HCT116 (cell line): Measurements from ENCODE around the gene CSNK1D. TPM values are rescaled to one million over a fixed set of nuclear protein-coding genes. Genes with fewer than 3 reads are reported as not detected.

ENCODE experiments used
- ATAC-seq: fragments of 200-7000 bp; cut with Tn5 transposase; 2 replicates; pipeline ENCODE4 v1.9.1; 2020; ENCODE audit warnings: mild to moderate bottlenecking, moderate library complexity
- BruUV-seq: library from RNA; stranded (reverse); fragments of 400-500 nt; replicated peaks from 2 replicates; lab custom pipeline; 2021; lab: Mats Ljungman, UMichigan
- CTCF ChIA-PET: fragments of 300-600 bp; sonication (Branson Sonifier 250); formaldehyde crosslinking; loops from one replicate; lab custom pipeline; 2021; ENCODE audit warnings: antibody characterized with exemption; lab: Charles Lee
- POLR2A ChIA-PET: fragments of 300-600, 350-600 bp; sonication (Branson Sonifier 250); formaldehyde crosslinking; loops from one replicate; lab custom pipeline; 2021; ENCODE audit warnings: antibody characterized with exemption; lab: Charles Lee
- RAD21 ChIA-PET, 2 experiments: fragments of 300-600 bp; sonication (Branson Sonifier 250); formaldehyde crosslinking; loops; one replicate each; lab custom pipeline; 2023; ENCODE audit warnings: low total read pairs in 2 of 2; ENCODE audit not compliant: uncharacterized antibody in 2 of 2, unreplicated experiment in 2 of 2, low non-redundant PET in 1 of 2; lab: Charles Lee
- DNase-seq: peaks from one replicate; pipeline ENCODE4 v3.0.0-alpha.2; 2010; ENCODE audit warnings: low read depth, low spot score
- H2AFZ ChIP-seq: fragments of 200-600 bp; shearing (Covaris generic), sonication (generic); 2 replicates; pipeline ENCODE4 v1.6.1; 2017; ENCODE audit warnings: low read depth, mixed run types, mixed read lengths, antibody characterized with exemption, low read length; ENCODE audit not compliant: poor library complexity, severe bottlenecking
- H3K27ac ChIP-seq: 2 replicates; pipeline ENCODE4 v1.5.1; 2012; ENCODE audit warnings: low read depth, low read length
- H3K27me3 ChIP-seq: fragments of 200-600 bp; sonication (generic); 2 replicates; pipeline ENCODE4 v1.6.1; 2016; ENCODE audit warnings: mixed run types, low read length, mixed read lengths; ENCODE audit not compliant: insufficient read depth
- H3K36me3 ChIP-seq, 2 experiments: fragments of 200-500 bp in 1 of 2; fragments of 200-600 bp in 1 of 2; sonication (Bioruptor generic) in 1 of 2; sonication (generic) in 1 of 2; 2 replicates each; pipeline versions ENCODE4 v1.5.1 to v1.6.1; 2014 to 2016; ENCODE audit warnings: low read length in 2 of 2, inconsistent platforms in 1 of 2, mixed read lengths in 1 of 2, mixed run types in 1 of 2; ENCODE audit not compliant: insufficient read depth in 2 of 2, control insufficient read depth in 1 of 2
- H3K4me1 ChIP-seq, 2 experiments: fragments of 200-600 bp in 1 of 2; sonication (generic) in 1 of 2; 2 replicates each; pipeline versions ENCODE4 v1.5.1 to v1.6.1; 2012 to 2017; ENCODE audit warnings: low read length in 2 of 2, inconsistent platforms in 1 of 2, mild to moderate bottlenecking in 1 of 2, mixed read lengths in 1 of 2, mixed run types in 1 of 2, moderate library complexity in 1 of 2; ENCODE audit not compliant: insufficient read depth in 2 of 2, control insufficient read depth in 1 of 2
- H3K4me2 ChIP-seq: fragments of 200-600 bp; sonication (generic); 2 replicates; pipeline ENCODE4 v1.6.1; 2017; ENCODE audit warnings: mixed run types, low read length, mixed read lengths
- H3K4me3 ChIP-seq, 2 experiments: fragments of 200-600 bp in 1 of 2; sonication (generic) in 1 of 2; replicated peaks in 1 of 2; 2 replicates each; pipeline ENCODE4 v1.5.1; 2011 to 2016; ENCODE audit warnings: low read length in 2 of 2, control low read depth in 1 of 2, low read depth in 1 of 2, mild to moderate bottlenecking in 1 of 2, mixed read lengths in 1 of 2, mixed run types in 1 of 2
- H3K79me2 ChIP-seq: fragments of 200-600 bp; sonication (generic); 2 replicates; pipeline ENCODE4 v1.6.1; 2017; ENCODE audit warnings: mild to moderate bottlenecking, mixed run types, low read length, moderate library complexity, mixed read lengths; ENCODE audit not compliant: insufficient read depth
- H3K9ac ChIP-seq: fragments of 200-600 bp; sonication (generic); 2 replicates; pipeline ENCODE4 v1.6.1; 2016; ENCODE audit warnings: low read length, mixed read lengths
- H3K9me2 ChIP-seq: fragments of 200-600 bp; sonication (generic), shearing (Covaris generic); 2 replicates; pipeline ENCODE4 v1.6.1; 2017; ENCODE audit warnings: mixed run types, mild to moderate bottlenecking, moderate library complexity; ENCODE audit not compliant: insufficient read depth
- H3K9me3 ChIP-seq, 2 experiments: fragments of 200-500 bp in 1 of 2; fragments of 200-600 bp in 1 of 2; sonication (Bioruptor generic) in 1 of 2; sonication (generic) in 1 of 2; 2 replicates each; pipeline ENCODE4 v1.6.1; 2014 to 2017; ENCODE audit warnings: low read length in 2 of 2, mixed read lengths in 2 of 2, inconsistent platforms in 1 of 2, low read depth in 1 of 2, mild to moderate bottlenecking in 1 of 2, mixed run types in 1 of 2, moderate library complexity in 1 of 2; ENCODE audit not compliant: control insufficient read depth in 1 of 2, insufficient read depth in 1 of 2
- H4K20me1 ChIP-seq: fragments of 200-600 bp; sonication (generic), shearing (Covaris generic); 2 replicates; pipeline ENCODE4 v1.6.1; 2017; ENCODE audit warnings: mixed run types, mild to moderate bottlenecking, moderate library complexity; ENCODE audit not compliant: insufficient read depth
- POLR2AphosphoS5 ChIP-seq: IDR thresholded peaks from 2 replicates; pipeline ENCODE4 v1.6.1; 2011; ENCODE audit warnings: mild to moderate bottlenecking, low read depth, low read length, moderate library complexity
- SRF ChIP-seq: IDR thresholded peaks from 2 replicates; pipeline ENCODE4 v1.6.1; 2012; ENCODE audit warnings: low read depth
- intact Hi-C: fragments of 100-400 bp; cut with micrococcal nuclease; formaldehyde crosslinking; loops from 2 replicates; pipeline ENCODE4 v1.10.0; 2022
- total RNA-seq: library from RNA; stranded (reverse); gene quantifications from one replicate; pipeline ENCODE4 v1.2.1, GENCODE V29; 2021; ENCODE audit not compliant: unreplicated experiment
- TF ChIP-seq, protein P1 (sequence below): IDR thresholded peaks from 2 replicates; pipeline ENCODE4 v1.6.1; 2012

CSNK1D gene
- total RNA-seq, 1 experiment from 2014 or later: 176 TPM

DNA sequence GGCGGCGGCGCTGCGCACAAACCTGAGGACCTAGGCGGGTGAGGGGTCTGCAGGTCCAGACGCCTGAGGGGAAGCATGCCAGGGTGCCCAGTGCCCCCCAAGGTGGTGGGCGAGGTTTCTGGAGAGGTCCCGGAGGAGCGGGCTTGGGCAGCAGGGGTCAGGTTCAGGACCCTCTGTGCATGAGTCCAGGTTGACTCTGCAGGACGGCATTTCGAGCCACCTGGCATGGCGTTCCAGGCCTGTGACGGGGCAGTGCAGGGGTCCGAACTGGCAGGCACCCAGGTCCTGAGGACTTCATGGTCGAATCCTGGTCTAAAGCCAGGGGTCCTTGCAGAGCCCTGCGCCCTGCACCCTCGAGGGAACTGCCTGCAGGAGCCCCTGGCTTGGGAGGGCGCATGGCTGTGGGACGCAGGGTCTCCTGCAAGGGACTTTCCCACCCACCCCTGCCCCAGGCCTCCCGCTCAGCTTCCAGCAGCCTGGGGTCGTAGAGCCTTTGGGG lies 41.1 kb downstream of the CSNK1D start:
- intact Hi-C loops: no loop called here
- Histone ChIP-seq H3K36me3 (peaks cover 13 to 62% of the 10 kb centered on the region in 2 experiments), H3K4me2 (peak overlapping the region; percentile 91; the same call in 1 of the 2 replicates), H3K27me3 (no peaks in the 10 kb centered on the region), H3K27ac (peak overlapping the region; percentile 98; the same call in 1 of the 2 replicates), H3K9me3 (no peaks in the 10 kb centered on the region), H3K9me2 (no peaks in the 10 kb centered on the region)
- no peak for ATAC-seq
- RAD21 ChIA-PET: no interaction called here
- no TSS peak for BruUV-seq
- TF ChIP-seq, protein P1, sequence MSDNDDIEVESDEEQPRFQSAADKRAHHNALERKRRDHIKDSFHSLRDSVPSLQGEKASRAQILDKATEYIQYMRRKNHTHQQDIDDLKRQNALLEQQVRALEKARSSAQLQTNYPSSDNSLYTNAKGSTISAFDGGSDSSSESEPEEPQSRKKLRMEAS: no peak
- peak; percentile 26 for TF ChIP-seq POLR2AphosphoS5
- TF ChIP-seq, all 23 proteins: peak for 1
- Histone ChIP-seq H3K4me3 (no peak overlapping the region), H3K79me2 (peaks cover 89% of the 10 kb centered on the region), H3K4me1 (peaks cover 54 to 86% of the 10 kb centered on the region in 2 experiments), H3K9ac (no peak overlapping the region), H4K20me1 (peaks cover 33% of the 10 kb centered on the region; the same call in 1 of the 2 replicates), H2AFZ (no peak overlapping the region)
- CTCF ChIA-PET: no interaction called here
- no peak for DNase-seq
- POLR2A ChIA-PET: interaction anchor here (0.6 kb wide), 1 partner anchor 834 kb away, joined by 4 read pairs; no protein-coding TSS in a partner anchor

GRCh38 chr17:82231562-82232321 lies 41.8 kb downstream of the CSNK1D start:
- peak overlapping the region; percentile 91 for H3K4me2 ChIP-seq
- no peak for TF ChIP-seq SRF
- TF ChIP-seq, all 23 proteins: peak for 0
- RAD21 ChIA-PET: no interaction called here
- no peak overlapping the region for H2AFZ ChIP-seq
- H3K4me3 ChIP-seq: peak overlapping the region; percentile 99 to 100
- H3K79me2 ChIP-seq: peaks cover 83% of the 10 kb centered on the region
- POLR2A ChIA-PET: interaction anchor here (1.8 kb wide), 1 partner anchor 51 kb away, joined by 5 read pairs; no protein-coding TSS in a partner anchor
- ATAC-seq (no peak), DNase-seq (no peak)
- no peaks in the 10 kb centered on the region for H3K9me3 ChIP-seq
- peak overlapping the region; percentile 100 for H3K9ac ChIP-seq
- H3K27ac ChIP-seq: peak overlapping the region; percentile 98
- no peaks in the 10 kb centered on the region for H3K27me3 ChIP-seq
- H3K9me2 ChIP-seq: no peaks in the 10 kb centered on the region
- intact Hi-C loops: no loop called here
- peaks cover 33% of the 10 kb centered on the region; the same call in 1 of the 2 replicates for H4K20me1 ChIP-seq
- CTCF ChIA-PET: no interaction called here
- peaks cover 8 to 56% of the 10 kb centered on the region in 2 experiments for H3K36me3 ChIP-seq
- BruUV-seq: TSS peak; percentile 0
- peaks cover 60 to 87% of the 10 kb centered on the region in 2 experiments for H3K4me1 ChIP-seq
